PFSK-1 (cell line): ENCODE measurements around the gene CPNE9.

ENCODE experiments used
- FOXP2 ChIP-seq: optimal IDR thresholded peaks from 2 replicates; pipeline ENCODE3; 2011; ENCODE audit warnings: borderline replicate concordance, control low read depth, inconsistent platforms; ENCODE audit not compliant: insufficient read depth; ENCODE audit errors: extremely low read length, extremely low read depth
- POLR2AphosphoS5 ChIP-seq: IDR thresholded peaks from 2 replicates; pipeline ENCODE4 v1.6.1; 2012; ENCODE audit warnings: low read depth, mild to moderate bottlenecking, control low read depth, low read length, moderate library complexity
- SIN3A ChIP-seq: IDR thresholded peaks from 2 replicates; pipeline ENCODE4 v1.6.1; 2012; ENCODE audit warnings: mild to moderate bottlenecking, low read length, moderate library complexity, borderline replicate concordance; ENCODE audit not compliant: insufficient read depth
- TAF1 ChIP-seq: IDR thresholded peaks from 2 replicates; pipeline ENCODE4 v1.6.1; 2012; ENCODE audit warnings: low read length, control low read depth, borderline replicate concordance; ENCODE audit not compliant: insufficient read depth
- TF ChIP-seq, protein P1 (sequence below), 2 experiments: IDR thresholded peaks; 2 replicates each; pipeline versions ENCODE4 v1.6.1 to v1.8.0; 2011 to 2012; ENCODE audit warnings: low read depth in 2 of 2, low read length in 2 of 2, control low read depth in 1 of 2, inconsistent platforms in 1 of 2, mild to moderate bottlenecking in 1 of 2, moderate library complexity in 1 of 2; ENCODE audit not compliant: insufficient read depth in 1 of 2

Gene CPNE9

DNA sequence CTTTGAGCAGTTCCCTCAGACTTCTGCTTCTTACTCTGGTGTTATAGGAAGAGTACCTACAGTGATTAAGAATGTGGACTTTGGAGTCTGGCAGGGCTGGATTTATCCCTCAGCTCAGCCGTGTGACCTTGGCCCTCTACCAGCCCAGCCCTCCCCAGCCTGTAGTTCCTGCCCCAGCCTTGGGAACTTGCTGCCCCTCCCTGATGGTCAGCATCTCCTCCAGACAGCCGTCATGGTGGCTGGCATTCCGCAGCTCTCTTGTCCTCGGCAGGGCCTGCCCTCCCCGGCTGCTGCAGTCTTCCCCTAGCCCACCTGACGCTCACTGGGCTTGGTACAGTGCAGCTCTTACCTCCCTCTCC, 21.9 kb upstream of the CPNE9 start:
- TF ChIP-seq POLR2AphosphoS5 (no peak), TAF1 (no peak), FOXP2 (no peak), SIN3A (no peak)
- TF ChIP-seq, protein P1, sequence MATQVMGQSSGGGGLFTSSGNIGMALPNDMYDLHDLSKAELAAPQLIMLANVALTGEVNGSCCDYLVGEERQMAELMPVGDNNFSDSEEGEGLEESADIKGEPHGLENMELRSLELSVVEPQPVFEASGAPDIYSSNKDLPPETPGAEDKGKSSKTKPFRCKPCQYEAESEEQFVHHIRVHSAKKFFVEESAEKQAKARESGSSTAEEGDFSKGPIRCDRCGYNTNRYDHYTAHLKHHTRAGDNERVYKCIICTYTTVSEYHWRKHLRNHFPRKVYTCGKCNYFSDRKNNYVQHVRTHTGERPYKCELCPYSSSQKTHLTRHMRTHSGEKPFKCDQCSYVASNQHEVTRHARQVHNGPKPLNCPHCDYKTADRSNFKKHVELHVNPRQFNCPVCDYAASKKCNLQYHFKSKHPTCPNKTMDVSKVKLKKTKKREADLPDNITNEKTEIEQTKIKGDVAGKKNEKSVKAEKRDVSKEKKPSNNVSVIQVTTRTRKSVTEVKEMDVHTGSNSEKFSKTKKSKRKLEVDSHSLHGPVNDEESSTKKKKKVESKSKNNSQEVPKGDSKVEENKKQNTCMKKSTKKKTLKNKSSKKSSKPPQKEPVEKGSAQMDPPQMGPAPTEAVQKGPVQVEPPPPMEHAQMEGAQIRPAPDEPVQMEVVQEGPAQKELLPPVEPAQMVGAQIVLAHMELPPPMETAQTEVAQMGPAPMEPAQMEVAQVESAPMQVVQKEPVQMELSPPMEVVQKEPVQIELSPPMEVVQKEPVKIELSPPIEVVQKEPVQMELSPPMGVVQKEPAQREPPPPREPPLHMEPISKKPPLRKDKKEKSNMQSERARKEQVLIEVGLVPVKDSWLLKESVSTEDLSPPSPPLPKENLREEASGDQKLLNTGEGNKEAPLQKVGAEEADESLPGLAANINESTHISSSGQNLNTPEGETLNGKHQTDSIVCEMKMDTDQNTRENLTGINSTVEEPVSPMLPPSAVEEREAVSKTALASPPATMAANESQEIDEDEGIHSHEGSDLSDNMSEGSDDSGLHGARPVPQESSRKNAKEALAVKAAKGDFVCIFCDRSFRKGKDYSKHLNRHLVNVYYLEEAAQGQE (IDR thresholded peaks at IDR 0.05; ENCODE audit: insufficient read depth in 1 of 2, low read depth in 2 of 2, low read length in 2 of 2): no peak

- TF ChIP-seq POLR2AphosphoS5 (no peak), SIN3A (no peak)
These were observed 21.5 kb upstream of the CPNE9 start for GRCh38 chr3:9682096-9682495.

- no peak for TF ChIP-seq FOXP2
- TF ChIP-seq TAF1: no peak
- TF ChIP-seq, protein P1 (IDR thresholded peaks at IDR 0.05; ENCODE audit: insufficient read depth in 1 of 2, low read depth in 2 of 2, low read length in 2 of 2): no peak
- TF ChIP-seq SIN3A: no peak
These were observed 20.2 kb upstream of the CPNE9 start for GRCh38 chr3:9683426-9683825.

DNA sequence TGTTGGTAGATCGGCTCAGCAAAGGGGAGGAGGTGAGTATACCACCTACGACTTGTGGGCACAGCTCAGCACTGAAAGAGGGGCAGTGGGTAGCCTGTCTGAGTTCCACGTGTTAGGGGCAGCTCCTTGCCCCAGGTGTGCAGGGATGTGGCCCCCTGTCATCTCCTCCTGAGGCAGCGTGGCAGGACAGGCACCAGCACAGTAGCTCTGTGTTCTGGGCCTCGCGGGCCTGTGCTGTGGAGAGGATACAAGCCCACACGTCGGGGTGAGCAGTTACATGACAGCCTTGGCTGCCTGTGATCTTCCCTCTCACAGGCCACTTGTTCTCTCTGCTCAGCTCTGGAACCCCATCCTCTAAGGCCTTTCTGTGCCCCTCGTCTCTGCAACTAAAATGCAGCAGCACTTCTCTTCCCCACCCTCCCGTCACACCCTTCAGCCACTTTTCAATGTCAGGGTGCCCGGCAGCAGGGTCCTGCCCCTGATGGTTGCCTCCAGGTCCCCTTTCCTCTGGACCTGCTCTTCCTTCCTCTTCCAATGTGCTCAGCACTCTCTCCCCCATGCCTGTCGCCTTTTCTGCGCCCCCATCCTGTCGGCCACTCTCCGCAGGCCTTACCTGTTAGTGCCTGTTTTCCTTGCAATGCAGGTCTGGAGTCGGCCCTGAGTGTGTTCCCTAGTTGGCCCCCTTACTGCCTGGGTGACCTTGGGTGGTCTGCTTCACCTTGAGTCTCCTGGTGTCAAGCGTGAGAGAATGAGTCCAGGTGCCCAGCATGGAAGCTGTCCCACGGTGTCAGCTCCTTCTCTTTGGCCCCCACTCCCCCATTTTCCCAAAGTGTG, 18.2 kb upstream of the CPNE9 start:
- TF ChIP-seq POLR2AphosphoS5: no peak
- no peak for TF ChIP-seq SIN3A
- TF ChIP-seq, protein P1 (IDR thresholded peaks at IDR 0.05; ENCODE audit: insufficient read depth in 1 of 2, low read depth in 2 of 2, low read length in 2 of 2): no peak
- no peak for TF ChIP-seq FOXP2
- TF ChIP-seq TAF1: no peak

- no peak for TF ChIP-seq POLR2AphosphoS5
- no peak for TF ChIP-seq FOXP2
- TF ChIP-seq SIN3A: no peak
- TF ChIP-seq TAF1: no peak
- TF ChIP-seq, protein P1 (IDR thresholded peaks at IDR 0.05; ENCODE audit: insufficient read depth in 1 of 2, low read depth in 2 of 2, low read length in 2 of 2): no peak
These were observed 17.5 kb upstream of the CPNE9 start for GRCh38 chr3:9686050-9686550.
